ENCODE data around the gene SEMA7A.

Gene SEMA7A

DNA sequence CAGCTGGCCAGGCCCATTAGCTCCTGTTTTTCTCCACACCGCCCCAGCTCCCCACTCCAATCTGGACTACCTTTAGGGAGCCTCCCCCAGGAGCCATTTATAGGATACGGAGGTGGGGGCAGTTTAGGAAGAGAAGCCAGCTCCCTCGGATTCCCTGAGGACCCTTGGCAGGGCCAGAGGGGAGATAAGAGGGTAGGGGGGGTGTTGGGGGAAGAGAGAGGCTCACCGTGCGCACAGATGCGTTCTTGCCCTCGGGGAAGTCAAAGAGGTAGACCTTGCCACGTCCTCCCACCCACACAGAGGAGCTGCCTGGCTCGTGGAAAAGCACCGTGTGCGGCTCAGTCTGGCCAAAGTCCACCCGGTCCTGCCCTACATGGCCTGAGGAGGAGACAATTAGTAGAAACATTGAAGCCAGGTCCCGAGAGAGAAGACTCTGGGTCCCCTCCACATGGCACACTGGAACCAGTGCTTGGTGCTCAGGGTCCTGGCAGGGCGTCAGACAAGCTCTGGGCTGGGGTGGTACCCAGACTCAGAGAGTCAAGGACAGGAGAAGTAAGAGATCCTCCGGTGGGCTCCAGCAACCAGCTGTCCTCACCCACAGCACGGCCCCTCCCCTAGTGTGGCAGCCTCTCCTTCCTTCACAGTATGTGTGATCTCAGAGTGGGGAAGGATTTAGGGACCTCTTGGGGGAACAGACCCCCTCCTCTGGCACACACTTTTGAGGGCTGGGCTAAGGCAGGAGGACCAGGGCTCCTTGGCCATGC is 15.0 kb downstream of the SEMA7A start:
- Histone ChIP-seq H3K27me3 (no peaks in the 10 kb centered on the region), H3K4me2 (peak overlapping the region; percentile 40 to 92 (median 78)), H3K27ac (peak overlapping the region in 5 of 11 experiments; percentile 30 to 86 (median 35); a peak in 8 of 22 replicates), H4K20me1 (peaks cover 0 to 74% (median 0%) of the 10 kb centered on the region in 11 experiments; a peak in 10 of 22 replicates), H3K36me3 (peaks cover 0 to 49% (median 0%) of the 10 kb centered on the region in 11 experiments; a peak in 7 of 22 replicates), H3K9ac (peak overlapping the region in 2 of 11 experiments; percentile 7 to 26; a peak in 1 of 22 replicates), H3K4me1 (peaks cover 87 to 100% (median 97%) of the 10 kb centered on the region in 10 experiments), H3K4me3 (no peak overlapping the region), H3K9me3 (replicated peaks in 1 of 11) (no peaks in the 10 kb centered on the region)
- no peak for TF ChIP-seq Cebpa-rat (IDR thresholded peaks at IDR 0.05)

DNA sequence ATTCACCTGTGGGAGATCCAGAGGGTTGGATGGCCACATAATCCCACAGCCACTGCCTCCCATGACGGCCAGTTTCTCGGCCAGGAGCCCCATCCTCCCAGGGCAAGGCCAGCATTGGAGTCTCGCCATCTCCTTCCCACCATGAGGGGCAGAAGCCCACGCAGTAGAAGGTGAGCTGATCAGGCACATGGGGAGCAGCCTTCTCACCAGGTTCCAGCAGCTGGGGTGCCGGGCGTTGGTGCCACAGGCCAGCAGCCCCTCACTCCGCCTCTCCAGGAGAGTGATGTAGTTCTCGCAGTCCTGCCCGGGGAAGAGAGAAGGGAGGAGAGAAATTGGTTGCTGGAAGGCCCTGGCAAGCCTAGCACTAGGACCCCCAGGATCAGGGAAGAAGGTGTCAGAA is 16.1 kb downstream of the SEMA7A start:
- no peak for TF ChIP-seq Cebpa-rat (IDR thresholded peaks at IDR 0.05)
- H3K36me3 ChIP-seq: peaks cover 0 to 60% (median 0%) of the 10 kb centered on the region in 11 experiments; a peak in 7 of 22 replicates

DNA sequence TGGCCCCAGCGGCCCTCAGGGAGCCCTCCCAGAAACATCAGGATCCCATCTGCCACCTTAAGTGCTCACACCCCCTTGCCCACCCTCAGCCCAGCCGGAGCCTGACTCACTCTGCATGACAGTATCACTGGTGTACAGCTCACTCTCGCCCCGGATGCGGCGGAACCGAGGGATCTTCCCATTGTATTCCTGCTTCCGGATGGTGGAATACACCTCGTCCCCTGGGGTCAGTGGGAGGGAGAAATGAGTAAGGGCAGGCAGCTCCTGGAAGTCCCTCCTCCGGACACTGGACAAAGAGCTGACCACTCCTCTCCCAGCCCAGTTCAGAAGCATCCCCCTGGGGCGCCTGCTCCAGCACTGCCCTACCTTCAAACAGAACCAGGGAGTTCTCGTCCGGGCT is 16.5 kb downstream of the SEMA7A start:
- no peaks in the 10 kb centered on the region for H3K9me3 ChIP-seq (replicated peaks in 1 of 11)
- no peak for TF ChIP-seq Cebpa-rat (IDR thresholded peaks at IDR 0.05)
- H3K4me1 ChIP-seq: peaks cover 71 to 99% (median 86%) of the 10 kb centered on the region in 10 experiments
- H3K27ac ChIP-seq: peak overlapping the region in 4 of 11 experiments; percentile 28 to 86 (median 64); a peak in 6 of 22 replicates
- H3K4me2 ChIP-seq: peak overlapping the region; percentile 30 to 92 (median 78); a peak in 20 of 22 replicates
- peaks cover 0 to 64% (median 0%) of the 10 kb centered on the region in 11 experiments; a peak in 7 of 22 replicates for H3K36me3 ChIP-seq
- H3K27me3 ChIP-seq: no peaks in the 10 kb centered on the region
- H3K9ac ChIP-seq: peak overlapping the region in 4 of 11 experiments; percentile 3 to 15 (median 12); a peak in 3 of 22 replicates
- H3K4me3 ChIP-seq: no peak overlapping the region
- H4K20me1 ChIP-seq: peaks cover 0 to 63% (median 0%) of the 10 kb centered on the region in 11 experiments; a peak in 10 of 22 replicates

More for the DNA sequence above, 16.1 kb downstream of the SEMA7A start:
- no peak overlapping the region for H3K4me3 ChIP-seq
- H3K9me3 ChIP-seq (replicated peaks in 1 of 11): no peaks in the 10 kb centered on the region
- H4K20me1 ChIP-seq: peaks cover 0 to 67% (median 0%) of the 10 kb centered on the region in 11 experiments; a peak in 10 of 22 replicates
- peaks cover 76 to 100% (median 90%) of the 10 kb centered on the region in 10 experiments for H3K4me1 ChIP-seq
- peak overlapping the region in 3 of 11 experiments; percentile 46 to 86 (median 81); a peak in 4 of 22 replicates for H3K27ac ChIP-seq
- 0 out of 22 replicates have a peak overlapping the region, but pooled peaks of 1 of the 11 experiments have one; percentile 3 for H3K9ac ChIP-seq
- no peaks in the 10 kb centered on the region for H3K27me3 ChIP-seq
- H3K4me2 ChIP-seq: peak overlapping the region in 9 of 11 experiments; percentile 47 to 92 (median 80); a peak in 18 of 22 replicates

DNA sequence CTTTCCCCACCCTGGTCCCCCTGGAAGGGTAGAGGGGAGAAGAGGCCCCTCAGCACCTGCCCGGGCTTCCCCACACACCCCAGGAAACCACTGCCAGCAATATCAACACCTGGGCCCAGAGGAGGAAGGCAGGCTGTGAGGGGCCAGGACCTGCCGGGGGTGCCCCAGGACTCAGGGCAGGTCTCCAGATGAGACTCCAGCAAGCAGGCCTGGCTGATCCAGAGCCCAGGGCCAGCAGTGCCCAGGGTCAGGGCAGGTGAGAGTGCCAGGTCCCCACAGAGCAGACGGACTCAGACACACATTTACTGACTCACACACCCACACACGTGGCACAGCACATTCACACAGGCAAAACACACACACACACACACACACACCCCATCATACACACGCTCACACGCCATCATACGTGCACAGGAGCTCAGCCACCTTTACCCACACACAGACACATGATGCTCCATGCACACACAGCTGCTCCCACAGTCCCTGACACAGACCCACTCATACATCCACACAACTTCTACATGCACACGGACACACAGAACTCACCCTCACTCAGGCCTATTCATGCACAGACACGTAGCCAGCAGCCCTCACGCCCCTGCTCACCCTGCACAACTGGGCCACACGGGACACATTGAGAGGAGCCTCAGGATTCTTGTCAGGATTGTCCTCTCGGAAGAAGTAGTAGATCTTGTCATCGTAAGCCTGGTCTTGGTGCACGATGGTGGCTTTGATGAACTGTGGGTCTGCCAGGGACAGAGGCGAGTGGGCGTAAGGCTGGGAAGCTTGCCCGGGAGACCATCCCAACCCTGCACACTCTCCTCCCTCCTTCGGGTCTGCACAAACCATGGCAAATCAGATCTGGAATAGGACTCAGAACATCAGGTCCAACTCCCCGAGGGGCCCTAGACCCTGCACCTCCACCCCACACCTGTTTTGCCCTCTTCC is 17.5 kb downstream of the SEMA7A start:
- H4K20me1 ChIP-seq: peaks cover 0 to 54% (median 0%) of the 10 kb centered on the region in 11 experiments; a peak in 10 of 22 replicates
- H3K27ac ChIP-seq: peak overlapping the region in 8 of 11 experiments; percentile 73 to 86 (median 76); a peak in 16 of 22 replicates
- no peaks in the 10 kb centered on the region for H3K27me3 ChIP-seq
- H3K36me3 ChIP-seq: peaks cover 0 to 74% (median 0%) of the 10 kb centered on the region in 11 experiments; a peak in 10 of 22 replicates
- H3K4me1 ChIP-seq: peaks cover 61 to 98% (median 79%) of the 10 kb centered on the region in 10 experiments
- no peak overlapping the region for H3K4me3 ChIP-seq
- H3K9ac ChIP-seq: peak overlapping the region in 7 of 11 experiments; percentile 2 to 65 (median 44); a peak in 11 of 22 replicates
- peak overlapping the region; percentile 47 to 92 (median 78) for H3K4me2 ChIP-seq
- no peak for TF ChIP-seq Cebpa-rat (IDR thresholded peaks at IDR 0.05)
- no peaks in the 10 kb centered on the region for H3K9me3 ChIP-seq (replicated peaks in 1 of 11)

DNA sequence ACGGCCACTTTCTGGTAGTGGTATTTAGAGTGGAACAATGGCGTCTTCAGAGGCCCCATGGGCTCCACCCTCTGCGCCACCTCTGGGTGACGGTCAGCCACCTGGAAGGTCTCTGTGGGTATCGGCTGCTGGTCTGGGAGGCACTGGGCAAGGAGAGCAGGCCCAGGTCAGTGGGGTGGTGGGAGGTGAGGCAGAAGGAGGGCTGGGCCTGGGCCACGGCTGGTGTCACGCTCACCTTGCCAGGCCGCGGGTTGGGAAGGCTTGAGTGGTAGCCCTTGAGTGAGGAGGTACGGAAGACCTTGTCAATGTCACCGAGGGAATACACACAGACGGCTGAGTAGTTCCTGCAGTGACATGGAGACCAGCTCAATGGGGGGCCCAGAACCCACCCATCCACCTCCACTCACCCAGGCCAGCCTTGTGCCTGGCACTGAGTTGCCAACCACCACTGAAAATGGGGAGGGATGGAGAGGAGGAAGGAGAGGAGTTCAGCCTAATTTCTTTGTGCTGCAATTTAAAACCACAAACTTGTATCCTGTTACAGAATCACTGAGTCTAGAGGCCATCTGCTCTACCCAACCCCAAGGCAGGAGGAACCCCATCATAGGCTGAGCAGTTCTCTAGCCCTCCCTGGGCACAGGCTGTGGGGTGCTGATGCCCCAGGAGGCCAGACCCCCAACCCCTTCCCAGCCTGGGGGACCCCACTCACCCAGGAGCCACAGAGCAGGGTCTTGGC is 19.0 kb downstream of the SEMA7A start:
- peaks cover 0 to 39% (median 0%) of the 10 kb centered on the region in 11 experiments; a peak in 10 of 22 replicates for H4K20me1 ChIP-seq
- peak overlapping the region in 8 of 11 experiments; percentile 28 to 65 (median 44); a peak in 12 of 22 replicates for H3K9ac ChIP-seq
- peak overlapping the region in 9 of 11 experiments; percentile 35 to 86 (median 75); a peak in 17 of 22 replicates for H3K27ac ChIP-seq
- peaks cover 47 to 91% (median 65%) of the 10 kb centered on the region in 10 experiments for H3K4me1 ChIP-seq
- H3K9me3 ChIP-seq (replicated peaks in 1 of 11): no peaks in the 10 kb centered on the region
- TF ChIP-seq Cebpa-rat (IDR thresholded peaks at IDR 0.05): peak in 8 of 11 experiments; percentile 20 to 66 (median 41); a peak in 6 of 22 replicates
- H3K4me3 ChIP-seq: no peak overlapping the region
- no peaks in the 10 kb centered on the region for H3K27me3 ChIP-seq
- peak overlapping the region; percentile 47 to 92 (median 78) for H3K4me2 ChIP-seq
- H3K36me3 ChIP-seq: peaks cover 0 to 88% (median 4%) of the 10 kb centered on the region in 11 experiments; a peak in 10 of 22 replicates

DNA sequence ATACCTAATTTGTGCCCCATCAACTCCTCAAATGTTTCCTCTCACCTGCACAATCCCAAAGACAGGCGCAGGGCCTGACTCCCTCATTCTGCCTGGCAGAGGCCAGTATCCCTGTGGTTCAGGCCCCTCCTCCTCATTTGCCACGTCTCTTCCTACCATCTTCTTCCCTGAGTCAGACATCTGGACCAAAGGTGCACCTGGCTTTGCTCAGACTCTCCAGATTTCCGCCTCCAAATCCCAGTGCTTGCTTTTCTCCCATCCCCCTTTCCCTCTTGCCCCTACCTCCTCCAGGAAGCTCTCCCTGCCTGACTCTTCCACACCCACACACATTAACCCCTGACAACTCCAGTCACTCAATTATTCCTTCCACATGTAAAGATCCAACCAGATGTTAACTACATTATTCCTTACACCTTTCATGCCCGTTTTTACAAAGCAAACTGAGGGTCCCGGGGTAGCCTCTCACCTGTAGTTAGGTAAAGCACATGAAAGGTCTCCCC is 19.6 kb downstream of the SEMA7A start:
- H3K9me3 ChIP-seq (replicated peaks in 1 of 11): no peaks in the 10 kb centered on the region
- peaks cover 0 to 88% (median 4%) of the 10 kb centered on the region in 11 experiments; a peak in 10 of 22 replicates for H3K36me3 ChIP-seq
- H3K27me3 ChIP-seq: no peaks in the 10 kb centered on the region
- peaks cover 40 to 84% (median 59%) of the 10 kb centered on the region in 10 experiments for H3K4me1 ChIP-seq
- H3K9ac ChIP-seq: peak overlapping the region in 4 of 11 experiments; percentile 35 to 65 (median 44); a peak in 6 of 22 replicates
- H3K4me2 ChIP-seq: peak overlapping the region in 10 of 11 experiments; percentile 47 to 92 (median 79); a peak in 18 of 22 replicates
- peak overlapping the region in 9 of 11 experiments; percentile 35 to 86 (median 75); a peak in 17 of 22 replicates for H3K27ac ChIP-seq
- TF ChIP-seq Cebpa-rat (IDR thresholded peaks at IDR 0.05): no peak
- peaks cover 0 to 32% (median 0%) of the 10 kb centered on the region in 11 experiments; a peak in 9 of 22 replicates for H4K20me1 ChIP-seq
- no peak overlapping the region for H3K4me3 ChIP-seq

DNA sequence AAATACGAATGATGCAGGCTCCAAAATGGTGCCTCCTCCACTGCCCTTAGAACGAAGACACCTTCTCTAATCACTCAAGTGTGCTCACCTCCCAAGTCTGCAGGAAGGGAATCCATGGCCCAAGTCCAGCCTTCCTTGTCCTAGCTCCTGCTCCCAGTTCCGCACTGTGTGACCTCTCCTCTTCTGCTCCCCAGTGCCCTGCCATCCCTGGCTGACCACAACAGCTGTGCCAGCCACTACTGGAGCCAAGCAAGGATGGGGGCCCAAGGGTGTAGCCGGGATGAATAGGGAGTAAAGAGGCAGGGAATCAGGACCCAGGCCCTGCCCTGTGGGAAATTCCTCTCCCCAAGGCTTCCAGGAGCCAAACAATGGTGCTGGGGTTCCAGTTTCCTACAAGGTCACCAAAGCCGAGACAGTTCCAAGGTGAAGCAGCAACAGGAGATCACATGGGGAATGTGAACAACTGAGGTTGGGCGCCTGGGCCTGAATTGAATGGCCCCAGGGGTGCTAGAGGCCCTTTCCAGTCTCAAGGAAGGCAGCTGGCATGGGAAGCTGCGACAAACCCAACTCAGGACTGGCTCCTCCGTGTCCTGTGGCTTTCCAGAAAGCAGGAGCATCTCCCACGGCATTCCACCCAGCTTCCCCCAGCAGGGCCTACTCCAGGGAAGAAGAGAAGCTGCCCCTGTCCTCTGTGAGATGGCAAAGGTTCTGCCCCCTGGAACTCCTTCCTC is 20.2 kb downstream of the SEMA7A start:
- H3K36me3 ChIP-seq: peaks cover 0 to 87% (median 4%) of the 10 kb centered on the region in 11 experiments; a peak in 10 of 22 replicates
- no peaks in the 10 kb centered on the region for H3K9me3 ChIP-seq (replicated peaks in 1 of 11)
- peak overlapping the region in 8 of 11 experiments; percentile 73 to 86 (median 76); a peak in 13 of 22 replicates for H3K27ac ChIP-seq

More for the DNA sequence above, 20.2 kb downstream of the SEMA7A start:
- peak overlapping the region in 6 of 11 experiments; percentile 78 to 92 (median 83); a peak in 11 of 22 replicates for H3K4me2 ChIP-seq
- no peaks in the 10 kb centered on the region for H3K27me3 ChIP-seq
- no peak for TF ChIP-seq Cebpa-rat (IDR thresholded peaks at IDR 0.05)
- H3K4me1 ChIP-seq: peaks cover 34 to 78% (median 53%) of the 10 kb centered on the region in 10 experiments
- peaks cover 0 to 26% (median 0%) of the 10 kb centered on the region in 11 experiments; a peak in 9 of 22 replicates for H4K20me1 ChIP-seq
- no peak overlapping the region for H3K4me3 ChIP-seq
- H3K9ac ChIP-seq: no peak overlapping the region

All from BLaER1 treated with 17β-estradiol and CSF1 and Interleukin-3, amounts not matched to agents 10 nM and 100 nM (cell line).